IMR-90 (cell line): Measurements from ENCODE around the gene CDX1. TPM values are rescaled to one million over a fixed set of nuclear protein-coding genes. Genes with fewer than 3 reads are reported as not detected.

Source experiments
- ATAC-seq: fragments of 200-7000 bp; cut with Tn5 transposase; 2 replicates; pipeline ENCODE4 v1.9.1; 2020; ENCODE audit warnings: low read depth, mild to moderate bottlenecking, moderate library complexity
- BruUV-seq: library from RNA; stranded (reverse); fragments of 400-500 nt; replicated peaks from 2 replicates; lab custom pipeline; 2021; lab: Mats Ljungman, UMichigan
- CTCF ChIA-PET: fragments of 300-600 bp; formaldehyde crosslinking; extraction: SDS; loops from one replicate; lab custom pipeline; 2021; ENCODE audit warnings: antibody characterized with exemption; lab: Yijun Ruan, JAX
- POLR2A ChIA-PET: fragments of 300-600 bp; sonication (Branson Sonifier 250); formaldehyde crosslinking; loops from one replicate; lab custom pipeline; 2022; ENCODE audit warnings: antibody characterized with exemption; ENCODE audit not compliant: unreplicated experiment; lab: Charles Lee
- DNase-seq: peaks from one replicate; pipeline ENCODE4 v3.0.0; 2013
- H2AFZ ChIP-seq: replicated peaks from 2 replicates; pipeline ENCODE3; 2013; ENCODE audit warnings: low read length, mild to moderate bottlenecking; ENCODE audit not compliant: poor library complexity
- H2AK5ac ChIP-seq: 2 replicates; pipeline ENCODE4 v1.6.1; 2013; ENCODE audit warnings: low read depth, low read length, inconsistent platforms
- H2AK9ac ChIP-seq: replicated peaks from 2 replicates; pipeline ENCODE3; 2013; ENCODE audit warnings: mild to moderate bottlenecking, low read depth, low read length, moderate library complexity; ENCODE audit not compliant: poor library complexity
- H2BK120ac ChIP-seq: 2 replicates; pipeline ENCODE4 v1.6.1; 2013; ENCODE audit warnings: low read depth, low read length, inconsistent platforms
- H2BK15ac ChIP-seq: 3 replicates; pipeline ENCODE4 v1.6.1; 2013; ENCODE audit warnings: low read depth, low read length, inconsistent platforms
- H2BK20ac ChIP-seq: 2 replicates; pipeline ENCODE4 v1.6.1; 2013; ENCODE audit warnings: low read depth, mild to moderate bottlenecking, inconsistent platforms, low read length, moderate library complexity
- H2BK5ac ChIP-seq: 2 replicates; pipeline ENCODE4 v1.6.1; 2013; ENCODE audit warnings: mild to moderate bottlenecking, low read depth, low read length, inconsistent platforms; ENCODE audit not compliant: poor library complexity, severe bottlenecking
- H3K14ac ChIP-seq: replicated peaks from 2 replicates; pipeline ENCODE4 v1.6.1; 2013; ENCODE audit warnings: low read depth, low read length, inconsistent platforms
- H3K18ac ChIP-seq: 2 replicates; pipeline ENCODE4 v1.6.1; 2013; ENCODE audit warnings: low read depth, low read length, control low read depth
- H3K23ac ChIP-seq: 2 replicates; pipeline ENCODE4 v1.6.1; 2013; ENCODE audit warnings: low read depth, low read length, inconsistent platforms
- H3K27ac ChIP-seq: 2 replicates; pipeline ENCODE4 v1.5.1; 2013; ENCODE audit warnings: mild to moderate bottlenecking, control low read depth, low read length; ENCODE audit not compliant: insufficient read depth
- H3K27me3 ChIP-seq: 2 replicates; pipeline ENCODE4 v1.6.1; 2013; ENCODE audit warnings: low read length; ENCODE audit not compliant: control insufficient read depth, insufficient read depth
- H3K36me3 ChIP-seq: 2 replicates; pipeline ENCODE4 v1.6.1; 2013; ENCODE audit warnings: low read length, mixed read lengths; ENCODE audit not compliant: control insufficient read depth, insufficient read depth
- H3K4ac ChIP-seq: 2 replicates; pipeline ENCODE4 v1.6.1; 2013; ENCODE audit warnings: low read depth, low read length, inconsistent platforms
- H3K4me1 ChIP-seq: 2 replicates; pipeline ENCODE4 v1.6.1; 2013; ENCODE audit warnings: low read length, mixed read lengths; ENCODE audit not compliant: control insufficient read depth, insufficient read depth
- H3K4me2 ChIP-seq: 2 replicates; pipeline ENCODE4 v1.6.1; 2013; ENCODE audit warnings: low read depth, mild to moderate bottlenecking, control low read depth, low read length, moderate library complexity
- H3K4me3 ChIP-seq: 2 replicates; pipeline ENCODE4 v1.5.1; 2013; ENCODE audit warnings: low read depth, mild to moderate bottlenecking, control low read depth, low read length, moderate library complexity; ENCODE audit not compliant: insufficient read depth
- H3K56ac ChIP-seq: 2 replicates; pipeline ENCODE4 v1.6.1; 2013; ENCODE audit warnings: low read length, inconsistent platforms; ENCODE audit not compliant: insufficient read depth; ENCODE audit errors: extremely low read depth
- H3K79me1 ChIP-seq, 2 experiments: 2 replicates each; pipeline ENCODE4 v1.6.1; 2013; ENCODE audit warnings: low read length in 2 of 2, inconsistent platforms in 1 of 2, low read depth in 1 of 2
- H3K9ac ChIP-seq: 2 replicates; pipeline ENCODE4 v1.6.1; 2013; ENCODE audit warnings: low read depth, low read length, control low read depth
- H3K9me1 ChIP-seq: 2 replicates; pipeline ENCODE4 v1.6.1; 2013; ENCODE audit warnings: low read length, inconsistent platforms; ENCODE audit not compliant: insufficient read depth
- H3K9me3 ChIP-seq: 2 replicates; pipeline ENCODE4 v1.6.1; 2013; ENCODE audit warnings: low read length; ENCODE audit not compliant: control insufficient read depth, insufficient read depth
- H4K20me1 ChIP-seq: 2 replicates; pipeline ENCODE4 v1.6.1; 2013; ENCODE audit warnings: low read length, inconsistent platforms; ENCODE audit not compliant: insufficient read depth
- H4K5ac ChIP-seq: 2 replicates; pipeline ENCODE4 v1.6.1; 2013; ENCODE audit warnings: mild to moderate bottlenecking, low read depth, low read length, control low read depth
- H4K8ac ChIP-seq, 2 experiments: 2 replicates each; pipeline ENCODE4 v1.6.1; 2013; ENCODE audit warnings: low read depth in 2 of 2, low read length in 2 of 2, control low read depth in 1 of 2, inconsistent platforms in 1 of 2
- H4K91ac ChIP-seq: 2 replicates; pipeline ENCODE4 v1.6.1; 2013; ENCODE audit warnings: low read depth, low read length, inconsistent platforms; ENCODE audit not compliant: insufficient read depth
- BHLHE40 ChIP-seq: fragments of 150-350 bp; IDR thresholded peaks from 2 replicates; pipeline ENCODE4 v1.6.1; 2016; ENCODE audit warnings: mild to moderate bottlenecking, low read depth, low read length
- CHD1 ChIP-seq: IDR thresholded peaks from 2 replicates; pipeline ENCODE4 v1.6.1; 2012; ENCODE audit warnings: low read depth, low read length, improper control_type of control experiment
- FOS ChIP-seq: fragments of 150-350 bp; IDR thresholded peaks from 2 replicates; pipeline ENCODE4 v1.6.1; 2016; ENCODE audit warnings: low read depth, low read length
- MAFK ChIP-seq: IDR thresholded peaks from 2 replicates; pipeline ENCODE4 v1.6.1; 2012; ENCODE audit warnings: low read depth, low read length, improper control_type of control experiment
- MXI1 ChIP-seq: IDR thresholded peaks from 2 replicates; pipeline ENCODE4 v1.6.1; 2012; ENCODE audit warnings: low read depth, mild to moderate bottlenecking, low read length, moderate library complexity, borderline replicate concordance
- RCOR1 ChIP-seq: IDR thresholded peaks from 2 replicates; pipeline ENCODE4 v1.6.1; 2012; ENCODE audit warnings: mild to moderate bottlenecking, low read length, improper control_type of control experiment; ENCODE audit not compliant: insufficient replicate concordance
- RFX5 ChIP-seq: IDR thresholded peaks from 2 replicates; pipeline ENCODE4 v1.8.0; 2012; ENCODE audit warnings: low read depth, mild to moderate bottlenecking, low read length, moderate library complexity
- SMC3 ChIP-seq: fragments of 150-350 bp; IDR thresholded peaks from 2 replicates; pipeline ENCODE4 v1.6.1; 2016; ENCODE audit warnings: low read depth, mild to moderate bottlenecking, antibody characterized with exemption, low read length, moderate library complexity
- WGBS, 2 experiments: methylation state at CpG; one replicate each; pipeline versions ENCODE4 v1.1.5 to v1.1.7; 2013; ENCODE audit warnings: missing lambda C conversion rate in 2 of 2; ENCODE audit not compliant: insufficient read length in 1 of 2; ENCODE audit errors: extremely low coverage in 2 of 2; 5-methylcytosine and 5-hydroxymethylcytosine counted together
- dilution Hi-C: fragments of 300-500 bp; cut with HindIII; formaldehyde crosslinking; loops from one replicate; pipeline ENCODE4 v1.14.3; 2018; ENCODE audit warnings: low sequenced_read_pairs; ENCODE audit not compliant: unreplicated experiment
- in situ Hi-C: fragments of 300-500 bp; cut with MboI; formaldehyde crosslinking; loops from 3 replicates; pipeline ENCODE4 v1.14.3; 2019; ENCODE audit warnings: low sequenced_read_pairs, inconsistent platforms, mixed read lengths
- intact Hi-C: fragments of 100-400 bp; cut with micrococcal nuclease; formaldehyde crosslinking; loops from 2 replicates; pipeline ENCODE4 v1.10.0; 2022
- polyA plus RNA-seq, 3 experiments: library from polyadenylated mRNA; depleted of rRNA; stranded (reverse); fragments of >200 nt; gene quantifications; 2 replicates each; pipeline ENCODE4 v1.2.3, GENCODE V29; 2012; ENCODE audit warnings: low replicate concordance in 1 of 3
- total RNA-seq: library from RNA; depleted of rRNA; stranded (reverse); fragments of >200 nt; gene quantifications from 2 replicates; pipeline ENCODE4 v1.2.3, GENCODE V29; 2012
- TF ChIP-seq, protein P1 (sequence below): conservative IDR thresholded peaks from 2 replicates; pipeline ENCODE4 v1.5.1; 2012; ENCODE audit warnings: mild to moderate bottlenecking, low read depth, low read length, improper control_type of control experiment

The CDX1 gene
- total and polyA plus RNA-seq, 2 of the 4 experiments (the other 2 are of a cell fraction): 0.18 to 0.24 TPM

DNA sequence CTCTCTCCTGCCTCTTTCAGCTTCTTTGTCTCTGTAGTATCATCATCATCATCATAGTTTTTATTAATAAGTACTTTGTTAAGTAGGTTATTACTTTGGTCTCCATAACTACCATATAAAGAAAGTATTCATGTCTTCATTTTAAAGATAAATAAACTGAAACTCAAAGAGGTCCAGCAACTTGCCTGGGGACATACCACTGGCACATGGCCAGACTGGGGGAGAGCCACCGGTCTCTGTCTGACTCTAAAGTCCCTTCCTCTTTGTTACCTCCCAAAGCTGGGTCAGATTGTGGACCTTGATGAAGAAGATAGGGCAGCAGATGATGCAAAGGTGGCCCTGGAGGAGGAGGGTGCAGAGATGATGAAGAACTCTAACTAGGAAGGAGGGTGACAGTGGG is 8.5 kb downstream of the CDX1 start:
- ATAC-seq (no peak), DNase-seq (no peak)
- Histone ChIP-seq H3K79me1 (no peaks in the 10 kb centered on the region), H3K23ac (no peak overlapping the region), H4K20me1 (no peaks in the 10 kb centered on the region), H3K9me1 (peaks cover 18% of the 10 kb centered on the region), H3K27me3 (peaks cover 13% of the 10 kb centered on the region), H3K4me2 (no peak overlapping the region), H4K91ac (no peak overlapping the region), H2AK5ac (no peak overlapping the region), H2AFZ (no peak overlapping the region), H3K9me3 (no peaks in the 10 kb centered on the region), H4K5ac (no peak overlapping the region), H3K4me3 (no peak overlapping the region), H3K4me1 (peaks cover 10% of the 10 kb centered on the region), H2BK5ac (no peak overlapping the region), H4K8ac (no peak overlapping the region), H2AK9ac (no peak overlapping the region), H3K14ac (no peak overlapping the region; the same call in 1 of the 2 replicates), H3K36me3 (no peaks in the 10 kb centered on the region), H3K56ac (no peak overlapping the region), H2BK120ac (peak overlapping the region; percentile 64; the same call in 1 of the 2 replicates), H2BK20ac (peak overlapping the region; percentile 39), H3K18ac (no peak overlapping the region), H2BK15ac (peak overlapping the region; percentile 36; the same call in 2 of the 3 replicates), H3K4ac (peak overlapping the region; percentile 56), H3K27ac (no peak overlapping the region), H3K9ac (no peak overlapping the region)
- dilution Hi-C loops (no loop called here), intact Hi-C loops (loop anchor here (1.0 kb wide), 1 partner anchor 45 kb away; no protein-coding TSS in a partner anchor), in situ Hi-C loops (no loop called here)
- POLR2A ChIA-PET: no interaction called here
- WGBS, 2 experiments: no CpG with 5 or more reads among the region's 1 CpG
- no TSS peak for BruUV-seq
- TF ChIP-seq SMC3: no peak
- no peak for TF ChIP-seq FOS
- no peak for TF ChIP-seq MXI1
- no peak for TF ChIP-seq RFX5
- TF ChIP-seq MAFK: no peak
- TF ChIP-seq, protein P1, sequence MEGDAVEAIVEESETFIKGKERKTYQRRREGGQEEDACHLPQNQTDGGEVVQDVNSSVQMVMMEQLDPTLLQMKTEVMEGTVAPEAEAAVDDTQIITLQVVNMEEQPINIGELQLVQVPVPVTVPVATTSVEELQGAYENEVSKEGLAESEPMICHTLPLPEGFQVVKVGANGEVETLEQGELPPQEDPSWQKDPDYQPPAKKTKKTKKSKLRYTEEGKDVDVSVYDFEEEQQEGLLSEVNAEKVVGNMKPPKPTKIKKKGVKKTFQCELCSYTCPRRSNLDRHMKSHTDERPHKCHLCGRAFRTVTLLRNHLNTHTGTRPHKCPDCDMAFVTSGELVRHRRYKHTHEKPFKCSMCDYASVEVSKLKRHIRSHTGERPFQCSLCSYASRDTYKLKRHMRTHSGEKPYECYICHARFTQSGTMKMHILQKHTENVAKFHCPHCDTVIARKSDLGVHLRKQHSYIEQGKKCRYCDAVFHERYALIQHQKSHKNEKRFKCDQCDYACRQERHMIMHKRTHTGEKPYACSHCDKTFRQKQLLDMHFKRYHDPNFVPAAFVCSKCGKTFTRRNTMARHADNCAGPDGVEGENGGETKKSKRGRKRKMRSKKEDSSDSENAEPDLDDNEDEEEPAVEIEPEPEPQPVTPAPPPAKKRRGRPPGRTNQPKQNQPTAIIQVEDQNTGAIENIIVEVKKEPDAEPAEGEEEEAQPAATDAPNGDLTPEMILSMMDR: no peak
- no peak for TF ChIP-seq RCOR1
- TF ChIP-seq BHLHE40: no peak
- no peak for TF ChIP-seq CHD1
- CTCF ChIA-PET: interaction anchor here (1.0 kb wide), 2 partner anchors 14 to 40 kb away, joined by 3 read pairs; no protein-coding TSS in a partner anchor
